MM.1S (cell line): ENCODE results near the gene PGK1.
A peak's percentile ranks its signal among the peaks of the same experiment; 100 is the strongest.
"Not testable (repeated sequence)": the region's sequence is repeated elsewhere in the genome, so short reads cannot be mapped to it uniquely, and the experiment has no call there.

Experiments
- DNase-seq: peaks from one replicate; pipeline ENCODE4 v3.0.0-alpha.2; 2015
- H2AFZ ChIP-seq: fragments of 300-600 bp; sonication (generic); 2 replicates; pipeline ENCODE4 v1.6.0; 2016; ENCODE audit warnings: antibody characterized with exemption, low read length
- H3F3A ChIP-seq: fragments of 300-600 bp; sonication (generic); 2 replicates; pipeline ENCODE4 v1.6.1; 2016; ENCODE audit warnings: mild to moderate bottlenecking, antibody characterized with exemption, low read length, moderate library complexity, mixed read lengths; ENCODE audit not compliant: insufficient read depth
- H3K27ac ChIP-seq: fragments of 300-600 bp; sonication (generic); 2 replicates; pipeline ENCODE4 v1.5.1; 2016; ENCODE audit warnings: mild to moderate bottlenecking, low read length
- H3K27me3 ChIP-seq: fragments of 300-600 bp; sonication (generic); replicated peaks from 2 replicates; pipeline ENCODE4 v1.6.0; 2016; ENCODE audit warnings: low read length; ENCODE audit not compliant: insufficient read depth
- H3K36me3 ChIP-seq: fragments of 300-600 bp; sonication (generic); replicated peaks from 2 replicates; pipeline ENCODE4 v1.6.1; 2016; ENCODE audit warnings: mild to moderate bottlenecking, low read length, mixed read lengths; ENCODE audit not compliant: insufficient read depth
- H3K4me1 ChIP-seq: fragments of 300-600 bp; sonication (generic); 2 replicates; pipeline ENCODE4 v1.6.1; 2016; ENCODE audit warnings: low read length, mixed read lengths
- H3K4me2 ChIP-seq: fragments of 300-600 bp; sonication (generic); 2 replicates; pipeline ENCODE4 v1.6.0; 2016; ENCODE audit warnings: low read depth, low read length
- H3K4me3 ChIP-seq: fragments of 300-600 bp; sonication (generic); 2 replicates; pipeline ENCODE4 v1.5.1; 2016; ENCODE audit warnings: low read length, mixed read lengths
- H3K79me2 ChIP-seq: fragments of 300-600 bp; sonication (generic); 2 replicates; pipeline ENCODE4 v1.6.1; 2016; ENCODE audit warnings: mixed run types, low read length, mixed read lengths
- H3K9ac ChIP-seq: fragments of 300-600 bp; sonication (generic); 2 replicates; pipeline ENCODE4 v1.6.1; 2016; ENCODE audit warnings: low read length, mixed read lengths
- H3K9me2 ChIP-seq: fragments of 300-600 bp; sonication (generic); replicated peaks from 2 replicates; pipeline ENCODE4 v1.6.1; 2016; ENCODE audit warnings: mild to moderate bottlenecking, low read length, mixed read lengths; ENCODE audit not compliant: insufficient read depth
- H3K9me3 ChIP-seq: fragments of 300-600 bp; sonication (generic); replicated peaks from 2 replicates; pipeline ENCODE4 v1.6.1; 2016; ENCODE audit warnings: mild to moderate bottlenecking, low read length, mixed read lengths; ENCODE audit not compliant: insufficient read depth
- H4K20me1 ChIP-seq: fragments of 300-600 bp; sonication (generic); 2 replicates; pipeline ENCODE4 v1.6.1; 2016; ENCODE audit warnings: mild to moderate bottlenecking, low read length, moderate library complexity, mixed read lengths; ENCODE audit not compliant: insufficient read depth
- CTCF ChIP-seq: fragments of 300-600 bp; sonication (generic); IDR thresholded peaks from 2 replicates; pipeline ENCODE4 v1.5.1; 2016; ENCODE audit warnings: antibody characterized with exemption, low read length, mixed read lengths
- EZH2 ChIP-seq: fragments of 300-600 bp; sonication (generic); optimal IDR thresholded peaks from 2 replicates; pipeline ENCODE3; 2017; ENCODE audit warnings: low read depth, mild to moderate bottlenecking, antibody characterized with exemption, low read length, mixed read lengths
- EZH2phosphoT487 ChIP-seq: fragments of 300-600 bp; sonication (generic); IDR thresholded peaks from 2 replicates; pipeline ENCODE4 v1.6.1; 2018; ENCODE audit warnings: antibody characterized with exemption, low read length

The PGK1 gene

GRCh38 chrX:78139160-78140123 is 35.4 kb downstream of the PGK1 start, which contains the start of gene TAF9B:
Gene TAF9B (minus strand): TSS chrX:78139650. CDS start chrX:78139611, 39 bp downstream.
- H3K36me3 ChIP-seq: no peaks in the 10 kb centered on the region
- no peak for TF ChIP-seq EZH2phosphoT487
- no peak for TF ChIP-seq EZH2
- TF ChIP-seq CTCF: no peak
- no peaks in the 10 kb centered on the region for H3K9me2 ChIP-seq
- peak within 1 kb of the TSS; percentile 62 for H3K27ac ChIP-seq
- H2AFZ ChIP-seq: peak within 1 kb of the TSS; percentile 58
- H3K79me2 ChIP-seq: peaks cover 6% of the 10 kb centered on the region; the same call in 1 of the 2 replicates
- peak; percentile 78 for DNase-seq
- peak within 1 kb of the TSS; percentile 63 for H3K4me2 ChIP-seq
- H3K4me1 ChIP-seq: no peaks in the 10 kb centered on the region
- H3K27me3 ChIP-seq: no peaks in the 10 kb centered on the region
- peak within 1 kb of the TSS; percentile 81 for H3K9ac ChIP-seq
- H3K4me3 ChIP-seq: peak within 1 kb of the TSS; percentile 89
- no peaks in the 10 kb centered on the region for H4K20me1 ChIP-seq
- H3K9me3 ChIP-seq: no peaks in the 10 kb centered on the region
- peaks cover 6% of the 10 kb centered on the region; the same call in 1 of the 2 replicates for H3F3A ChIP-seq

GRCh38 chrX:78140206-78140605 is 36.2 kb downstream of the PGK1 start:
- Histone ChIP-seq H3K27me3 (no peaks in the 10 kb centered on the region), H3K79me2 (peaks cover 6% of the 10 kb centered on the region; the same call in 1 of the 2 replicates), H3K4me2 (peak overlapping the region; percentile 63; the same call in 1 of the 2 replicates), H2AFZ (no peak overlapping the region), H3K9me2 (no peaks in the 10 kb centered on the region), H3K9me3 (no peaks in the 10 kb centered on the region), H3K36me3 (no peaks in the 10 kb centered on the region), H3F3A (peaks cover 6% of the 10 kb centered on the region; the same call in 1 of the 2 replicates), H3K4me3 (no peak overlapping the region; the same call in 1 of the 2 replicates), H3K9ac (no peak overlapping the region), H3K4me1 (no peaks in the 10 kb centered on the region), H3K27ac (no peak overlapping the region), H4K20me1 (no peaks in the 10 kb centered on the region)
- no peak for DNase-seq
- no peak for TF ChIP-seq CTCF
- no peak for TF ChIP-seq EZH2
- TF ChIP-seq EZH2phosphoT487: no peak

- H3K4me3 ChIP-seq, DNase-seq, H3K4me2 ChIP-seq, H3K36me3 ChIP-seq, H3K27ac ChIP-seq, H3K9ac ChIP-seq, H3K79me2 ChIP-seq, H4K20me1 ChIP-seq, H3F3A ChIP-seq, H3K9me3 ChIP-seq, H2AFZ ChIP-seq, H3K9me2 ChIP-seq, H3K27me3 ChIP-seq, H3K4me1 ChIP-seq: not testable (repeated sequence)
Observed at GRCh38 chrX:78147002-78147540, 43.0 kb downstream of the PGK1 start.

GRCh38 chrX:78157373-78157772 is 53.3 kb downstream of the PGK1 start:
- H3K36me3 ChIP-seq, H3K27me3 ChIP-seq, H3K27ac ChIP-seq, H3K9ac ChIP-seq, H3F3A ChIP-seq, H3K9me3 ChIP-seq, H3K79me2 ChIP-seq, DNase-seq, H3K4me1 ChIP-seq, H3K4me3 ChIP-seq, H3K9me2 ChIP-seq, H3K4me2 ChIP-seq, H2AFZ ChIP-seq, H4K20me1 ChIP-seq: not testable (repeated sequence)

- not testable (repeated sequence) for H3K36me3 ChIP-seq
Observed at GRCh38 chrX:78157846-78158245, 53.8 kb downstream of the PGK1 start.

GRCh38 chrX:78160711-78161110 is 56.7 kb downstream of the PGK1 start:
- not testable (repeated sequence) for H3K4me1 ChIP-seq, H3K9me3 ChIP-seq, H3K79me2 ChIP-seq, DNase-seq, H3F3A ChIP-seq, H3K4me2 ChIP-seq, H3K4me3 ChIP-seq, H3K27ac ChIP-seq, H3K9me2 ChIP-seq, H2AFZ ChIP-seq, H3K27me3 ChIP-seq, H4K20me1 ChIP-seq, H3K9ac ChIP-seq, H3K36me3 ChIP-seq

More at GRCh38 chrX:78157846-78158245, 53.8 kb downstream of the PGK1 start:
- H3K4me1 ChIP-seq, H3K27ac ChIP-seq, H3K4me3 ChIP-seq, H3F3A ChIP-seq, DNase-seq, H3K9me2 ChIP-seq, H3K9ac ChIP-seq, H4K20me1 ChIP-seq, H3K79me2 ChIP-seq, H2AFZ ChIP-seq, H3K27me3 ChIP-seq, H3K9me3 ChIP-seq, H3K4me2 ChIP-seq: not testable (repeated sequence)
